ENCODE results near the gene RAB11FIP4. TPM values are rescaled to one million over a fixed set of nuclear protein-coding genes. Genes with fewer than 3 reads are reported as not detected.

Gene RAB11FIP4
- total and polyA plus RNA-seq, 2 of the 8 experiments (the other 6 are each of a cell fraction or from before 2014, with no cell fraction given), result 21.7 to 53.2 TPM

DNA sequence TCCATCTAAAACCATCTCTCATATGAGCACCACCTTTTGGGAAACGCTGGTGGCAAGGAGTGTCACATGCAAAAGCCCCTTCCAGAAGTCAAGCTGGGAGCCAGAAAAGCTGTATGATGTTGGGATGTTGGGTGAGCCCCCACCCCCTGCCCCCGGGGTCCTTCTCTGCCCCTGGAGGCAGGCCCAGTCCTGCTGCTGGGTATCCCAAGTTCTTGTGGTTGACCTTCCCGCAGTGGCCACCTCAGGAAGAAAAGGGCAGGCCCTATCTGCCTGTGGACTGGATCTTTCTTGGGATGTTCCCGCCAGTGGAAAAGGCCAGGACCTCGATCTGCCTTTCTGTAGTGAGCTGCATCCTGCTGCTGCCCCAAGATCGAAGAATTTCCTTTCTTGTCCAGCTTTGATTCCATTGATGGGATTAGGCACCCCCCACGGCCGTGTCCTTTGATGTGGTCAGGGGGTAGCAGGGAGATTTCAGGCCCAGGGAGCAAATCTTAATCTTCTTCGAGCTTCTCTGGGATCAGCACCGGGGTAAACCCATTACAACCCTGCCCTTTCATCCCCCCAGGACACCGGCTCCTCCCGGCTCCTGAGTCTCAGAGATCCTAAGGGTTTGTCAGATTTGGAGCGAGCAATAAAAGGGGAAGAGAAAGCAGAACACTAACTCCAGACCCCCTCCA is 165.6 kb downstream of the RAB11FIP4 start:
- H3K23me2 ChIP-seq (ENCODE audit: low read depth, low read length), result peaks cover 16% of the 10 kb centered on the region; the same call in 1 of the 2 replicates
- H3K14ac ChIP-seq (ENCODE audit: insufficient read length), result no peak overlapping the region
- POLR2A ChIA-PET (ENCODE audit: partially characterized antibody), result interaction anchor here (0.6 kb wide), 1 partner anchor 776 kb away, joined by 3 read pairs; no protein-coding TSS in a partner anchor
- no peak for DNase-seq (ENCODE audit: low read depth in 1 of 2, low spot score in 2 of 2)
- H2BK5ac ChIP-seq (ENCODE audit: low read depth, low read length), result no peak overlapping the region
- H3K4me1 ChIP-seq (replicated peaks in 1 of 4; ENCODE audit: control insufficient read depth in 3 of 4, insufficient read depth in 4 of 4, low read length in 3 of 4), result peaks cover 8 to 19% (median 13%) of the 10 kb centered on the region in 4 experiments
- no peak overlapping the region for H3K4me3 ChIP-seq (ENCODE audit: extremely low read depth in 1 of 4, insufficient read depth in 2 of 4, low read depth in 3 of 4, low read length in 4 of 4)
- no peaks in the 10 kb centered on the region for H3K79me2 ChIP-seq (ENCODE audit: control insufficient read depth in 1 of 2, insufficient read depth in 2 of 2, low read length in 2 of 2)
- TF ChIP-seq NANOG (IDR thresholded peaks at IDR 0.05; ENCODE audit: insufficient read depth, low read depth, low read length, poor library complexity, severe bottlenecking) (peak; percentile 73), EGR1 (IDR thresholded peaks at IDR 0.05; ENCODE audit: borderline replicate concordance, low read depth, low read length) (0 out of 2 replicates have a peak, but pooled peaks have one; percentile 9), SP1 (IDR thresholded peaks at IDR 0.05; ENCODE audit: low read depth, low read length) (no peak), RAD21 (IDR thresholded peaks at IDR 0.05 in 1 of 2, conservative IDR thresholded peaks at IDR 0.05 in 1 of 2; ENCODE audit: low read depth in 2 of 2, low read length in 2 of 2) (0 out of 4 replicates have a peak, but pooled peaks of 1 of the 2 experiments have one; percentile 1), BACH1 (IDR thresholded peaks at IDR 0.05; ENCODE audit: low read length) (no peak), TEAD4 (IDR thresholded peaks at IDR 0.05; ENCODE audit: low read depth, low read length) (0 out of 2 replicates have a peak, but pooled peaks have one; percentile 39)
- no peak overlapping the region for H4K5ac ChIP-seq (ENCODE audit: insufficient read length, low read depth, low read length)
- H3K36me3 ChIP-seq (ENCODE audit: control insufficient read depth in 2 of 4, insufficient read depth in 4 of 4, low read length in 3 of 4), result no peaks in the 10 kb centered on the region; a peak in 2 of 8 replicates
- no peak for FAIRE-seq
- no peak overlapping the region for H3K56ac ChIP-seq (replicated peaks; ENCODE audit: insufficient read length, low read depth, low read length)
- H4K8ac ChIP-seq (ENCODE audit: extremely low read depth, insufficient read depth, low read length), result no peak overlapping the region
- no peak overlapping the region for H3K9ac ChIP-seq (replicated peaks in 1 of 4; ENCODE audit: extremely low read depth in 1 of 4, low read depth in 3 of 4, low read length in 3 of 4)
- WGBS, 2 experiments (ENCODE audit: extremely low coverage in 1 of 2, insufficient coverage in 1 of 2, insufficient read length in 1 of 2, insufficient replicate concordance in 2 of 2, low coverage in 1 of 2, low lambda C conversion rate in 2 of 2, missing lambda C conversion rate in 1 of 2), result 83% methylated on average over 13 of the region's 13 CpGs; no CpG with 5 or more reads in 1 of the 2 experiments
- H4K91ac ChIP-seq (replicated peaks; ENCODE audit: insufficient read length, low read length), result no peak overlapping the region
- H2BK120ac ChIP-seq (replicated peaks; ENCODE audit: low read depth, low read length), result no peak overlapping the region
- no peak overlapping the region for H3K18ac ChIP-seq (ENCODE audit: extremely low read depth, low read length)
- H2BK12ac ChIP-seq (ENCODE audit: low read depth, low read length), result no peak overlapping the region
- H3K9me3 ChIP-seq (ENCODE audit: insufficient read depth in 2 of 2, low read depth in 1 of 2, low read length in 1 of 2), result no peaks in the 10 kb centered on the region
- H3K4ac ChIP-seq (replicated peaks; ENCODE audit: insufficient read length, low read depth, low read length), result no peak overlapping the region
- H2BK15ac ChIP-seq (ENCODE audit: low read length), result no peak overlapping the region
- H3K27ac ChIP-seq (ENCODE audit: low read depth, low read length), result no peak overlapping the region
- H2AFZ ChIP-seq (ENCODE audit: low read length), result no peak overlapping the region
- no peak overlapping the region for H3K4me2 ChIP-seq (ENCODE audit: insufficient read depth in 1 of 2, low read depth in 2 of 2, low read length in 2 of 2)
- peaks cover 0 to 2% of the 10 kb centered on the region in 2 experiments for H4K20me1 ChIP-seq (replicated peaks in 1 of 2; ENCODE audit: control insufficient read depth in 1 of 2, insufficient read depth in 2 of 2, low read length in 2 of 2)
- peaks cover 6 to 64% (median 34%) of the 10 kb centered on the region in 4 experiments; a peak in 6 of 7 replicates for H3K27me3 ChIP-seq (replicated peaks in 1 of 4; ENCODE audit: control insufficient read depth in 3 of 4, extremely low read depth in 1 of 4, insufficient read depth in 3 of 4, low read length in 3 of 4)
- no peak overlapping the region for H3K23ac ChIP-seq (ENCODE audit: insufficient read length)
- no peaks in the 10 kb centered on the region for H3K79me1 ChIP-seq (ENCODE audit: low read depth, low read length)
- no peak overlapping the region for H2AK5ac ChIP-seq (ENCODE audit: low read depth, low read length)
- H2BK20ac ChIP-seq (ENCODE audit: low read length), result no peak overlapping the region
- CTCF ChIA-PET (ENCODE audit: partially characterized antibody), result interaction anchor here (0.6 to 7.4 kb wide), 13 partner anchors 12 to 299 kb away, joined by 3 to 72 read pairs (median 5); no protein-coding TSS in a partner anchor
